ENCODE measurements around the gene SH2D3C.
"Not testable (repeated sequence)": the region's sequence is repeated elsewhere in the genome, so short reads cannot be mapped to it uniquely, and the experiment has no call there.

SH2D3C gene

GRCh38 chr9:127790094-127790855, 11.8 kb upstream of the SH2D3C start:
- peaks cover 48% of the 10 kb centered on the region for H3K4me1 ChIP-seq (ENCODE audit: control insufficient read depth, insufficient read depth, low read length)
- peaks cover 65% of the 10 kb centered on the region for H3K36me3 ChIP-seq (ENCODE audit: control insufficient read depth, insufficient read depth, low read length, severe bottlenecking)
- DNase-seq (ENCODE audit: low read depth), result no peak

GRCh38 chr9:127789179-127789578, 10.7 kb upstream of the SH2D3C start:
- Histone ChIP-seq H3K9ac (ENCODE audit: low read length) (no peak overlapping the region), H3K36me3 (ENCODE audit: control insufficient read depth, insufficient read depth, low read length, severe bottlenecking) (peaks cover 65% of the 10 kb centered on the region), H3K4me3 (ENCODE audit: low read length) (no peak overlapping the region), H3K9me3 (ENCODE audit: control insufficient read depth, low read length) (no peaks in the 10 kb centered on the region), H3K27me3 (replicated peaks; ENCODE audit: control insufficient read depth, insufficient read depth, low read length) (no peaks in the 10 kb centered on the region), H3K4me1 (ENCODE audit: control insufficient read depth, insufficient read depth, low read length) (peaks cover 48% of the 10 kb centered on the region)
- no peak for DNase-seq (ENCODE audit: low read depth)

More at GRCh38 chr9:127790094-127790855, 11.8 kb upstream of the SH2D3C start:
- Histone ChIP-seq H3K4me3 (ENCODE audit: low read length) (no peak overlapping the region), H3K9me3 (ENCODE audit: control insufficient read depth, low read length) (no peaks in the 10 kb centered on the region), H3K27me3 (replicated peaks; ENCODE audit: control insufficient read depth, insufficient read depth, low read length) (no peaks in the 10 kb centered on the region), H3K9ac (ENCODE audit: low read length) (peak overlapping the region; percentile 41)

GRCh38 chr9:127788337-127789011, 10.0 kb upstream of the SH2D3C start:
- H3K9ac ChIP-seq (ENCODE audit: low read length), result peak overlapping the region; percentile 99
- H3K36me3 ChIP-seq (ENCODE audit: control insufficient read depth, insufficient read depth, low read length, severe bottlenecking), result peaks cover 65% of the 10 kb centered on the region
- H3K27me3 ChIP-seq (replicated peaks; ENCODE audit: control insufficient read depth, insufficient read depth, low read length), result no peaks in the 10 kb centered on the region
- peaks cover 43% of the 10 kb centered on the region for H3K4me1 ChIP-seq (ENCODE audit: control insufficient read depth, insufficient read depth, low read length)
- no peak overlapping the region for H3K4me3 ChIP-seq (ENCODE audit: low read length)
- DNase-seq (ENCODE audit: low read depth), result no peak
- no peaks in the 10 kb centered on the region for H3K9me3 ChIP-seq (ENCODE audit: control insufficient read depth, low read length)

- Histone ChIP-seq H3K4me3 (ENCODE audit: low read length) (peak overlapping the region; percentile 91), H3K4me1 (ENCODE audit: control insufficient read depth, insufficient read depth, low read length) (peaks cover 29% of the 10 kb centered on the region), H3K9me3 (ENCODE audit: control insufficient read depth, low read length) (no peaks in the 10 kb centered on the region), H3K27me3 (replicated peaks; ENCODE audit: control insufficient read depth, insufficient read depth, low read length) (no peaks in the 10 kb centered on the region), H3K9ac (ENCODE audit: low read length) (peak overlapping the region; percentile 99), H3K36me3 (ENCODE audit: control insufficient read depth, insufficient read depth, low read length, severe bottlenecking) (peaks cover 49% of the 10 kb centered on the region)
- DNase-seq (ENCODE audit: low read depth), result peak; percentile 60
These were observed 8.3 kb upstream of the SH2D3C start for GRCh38 chr9:127786773-127787104.

GRCh38 chr9:127785933-127786772, 7.7 kb upstream of the SH2D3C start, which contains the start of gene CDK9:
TSS of gene CDK9 (plus strand) at chr9:127786034. CDS start at chr9:127786149, 115 bp downstream.
- peak; percentile 96 for DNase-seq (ENCODE audit: low read depth)
- Histone ChIP-seq H3K9me3 (ENCODE audit: control insufficient read depth, low read length) (no peaks in the 10 kb centered on the region), H3K27me3 (replicated peaks; ENCODE audit: control insufficient read depth, insufficient read depth, low read length) (no peaks in the 10 kb centered on the region), H3K9ac (ENCODE audit: low read length) (peak within 1 kb of the TSS; percentile 99), H3K4me3 (ENCODE audit: low read length) (peak within 1 kb of the TSS; percentile 91), H3K36me3 (ENCODE audit: control insufficient read depth, insufficient read depth, low read length, severe bottlenecking) (peaks cover 43% of the 10 kb centered on the region), H3K4me1 (ENCODE audit: control insufficient read depth, insufficient read depth, low read length) (peaks cover 27% of the 10 kb centered on the region)

GRCh38 chr9:127785023-127785932, 6.8 kb upstream of the SH2D3C start:
- peaks cover 34% of the 10 kb centered on the region for H3K36me3 ChIP-seq (ENCODE audit: control insufficient read depth, insufficient read depth, low read length, severe bottlenecking)
- DNase-seq (ENCODE audit: low read depth), result peak; percentile 93
- peak overlapping the region; percentile 91 for H3K4me3 ChIP-seq (ENCODE audit: low read length)
- H3K9ac ChIP-seq (ENCODE audit: low read length), result peak overlapping the region; percentile 99
- H3K27me3 ChIP-seq (replicated peaks; ENCODE audit: control insufficient read depth, insufficient read depth, low read length), result no peaks in the 10 kb centered on the region
- H3K4me1 ChIP-seq (ENCODE audit: control insufficient read depth, insufficient read depth, low read length), result peaks cover 31% of the 10 kb centered on the region
- H3K9me3 ChIP-seq (ENCODE audit: control insufficient read depth, low read length), result no peaks in the 10 kb centered on the region

GRCh38 chr9:127783111-127784008, 4.9 kb upstream of the SH2D3C start:
- Histone ChIP-seq H3K9me3 (ENCODE audit: control insufficient read depth, low read length) (no peaks in the 10 kb centered on the region), H3K36me3 (ENCODE audit: control insufficient read depth, insufficient read depth, low read length, severe bottlenecking) (peaks cover 15% of the 10 kb centered on the region), H3K4me1 (ENCODE audit: control insufficient read depth, insufficient read depth, low read length) (peaks cover 35% of the 10 kb centered on the region), H3K27me3 (replicated peaks; ENCODE audit: control insufficient read depth, insufficient read depth, low read length) (no peaks in the 10 kb centered on the region), H3K9ac (ENCODE audit: low read length) (no peak overlapping the region), H3K4me3 (ENCODE audit: low read length) (no peak overlapping the region)
- DNase-seq (ENCODE audit: low read depth), result no peak

GRCh38 chr9:127781806-127782205, 3.3 kb upstream of the SH2D3C start:
- Histone ChIP-seq H3K36me3 (ENCODE audit: control insufficient read depth, insufficient read depth, low read length, severe bottlenecking) (no peaks in the 10 kb centered on the region), H3K4me1 (ENCODE audit: control insufficient read depth, insufficient read depth, low read length) (peaks cover 24% of the 10 kb centered on the region), H3K9me3 (ENCODE audit: control insufficient read depth, low read length) (no peaks in the 10 kb centered on the region), H3K9ac (ENCODE audit: low read length) (no peak overlapping the region), H3K4me3 (ENCODE audit: low read length) (no peak overlapping the region), H3K27me3 (replicated peaks; ENCODE audit: control insufficient read depth, insufficient read depth, low read length) (no peaks in the 10 kb centered on the region)
- DNase-seq (ENCODE audit: low read depth), result no peak

- H3K36me3 ChIP-seq (ENCODE audit: control insufficient read depth, insufficient read depth, low read length, severe bottlenecking); H3K9me3 ChIP-seq (ENCODE audit: control insufficient read depth, low read length); DNase-seq (ENCODE audit: low read depth); H3K27me3 ChIP-seq (replicated peaks; ENCODE audit: control insufficient read depth, insufficient read depth, low read length); H3K4me3 ChIP-seq (ENCODE audit: low read length): not testable (repeated sequence)
- H3K4me1 ChIP-seq (ENCODE audit: control insufficient read depth, insufficient read depth, low read length), result peaks cover 24% of the 10 kb centered on the region
- H3K9ac ChIP-seq (ENCODE audit: low read length), result peak overlapping the region; percentile 53
These were observed 2.4 kb upstream of the SH2D3C start for GRCh38 chr9:127780909-127781308.

All from adipocyte (in vitro differentiated cells).